ENCODE results near the gene TNKS1BP1.

TNKS1BP1 gene

DNA sequence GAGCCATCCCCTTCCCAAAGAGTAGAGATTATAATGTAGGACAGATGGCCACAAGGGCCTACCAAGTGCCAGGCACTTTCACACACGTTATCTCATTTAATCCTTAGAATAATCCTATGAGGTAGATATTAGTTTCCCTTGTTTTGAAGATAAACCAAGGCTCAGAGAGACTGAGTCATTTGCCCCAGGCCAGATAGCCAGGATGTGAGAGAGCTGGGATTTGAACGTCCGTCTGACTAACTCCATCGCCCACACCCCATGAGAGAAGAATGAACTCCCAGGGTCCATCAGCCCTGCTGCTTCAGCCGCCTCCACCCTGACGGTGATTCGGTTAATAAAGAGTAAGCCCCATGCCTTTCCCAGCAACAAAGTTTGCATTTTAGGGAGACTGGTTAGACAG, 45.5 kb upstream of the TNKS1BP1 start:
- no peaks in the 10 kb centered on the region for H3K79me2 ChIP-seq (ENCODE audit: insufficient read depth, low read length)
- H3K9ac ChIP-seq (ENCODE audit: low read depth, low read length): no peak overlapping the region
- no peak overlapping the region for H3K27ac ChIP-seq (ENCODE audit: low read length)
- H2AFZ ChIP-seq (ENCODE audit: low read depth, low read length): no peak overlapping the region
- H3K4me2 ChIP-seq (ENCODE audit: insufficient read depth, low read length): no peak overlapping the region
- no peaks in the 10 kb centered on the region for H3K27me3 ChIP-seq (ENCODE audit: insufficient read depth, low read length, poor library complexity)
- ATAC-seq (ENCODE audit: insufficient read depth, low read depth) (no peak), DNase-seq (no peak)
- no peaks in the 10 kb centered on the region for H3K9me3 ChIP-seq (ENCODE audit: insufficient read depth, low read length, severe bottlenecking)
- H4K20me1 ChIP-seq (ENCODE audit: insufficient read depth, low read length): no peaks in the 10 kb centered on the region
- no peaks in the 10 kb centered on the region for H3K36me3 ChIP-seq (ENCODE audit: insufficient read depth, low read length)
- no peak overlapping the region for H3K4me3 ChIP-seq (ENCODE audit: low read depth in 1 of 2, low read length in 2 of 2)
- H3K4me1 ChIP-seq (ENCODE audit: insufficient read depth, low read length): no peaks in the 10 kb centered on the region
- TF ChIP-seq, protein P1, sequence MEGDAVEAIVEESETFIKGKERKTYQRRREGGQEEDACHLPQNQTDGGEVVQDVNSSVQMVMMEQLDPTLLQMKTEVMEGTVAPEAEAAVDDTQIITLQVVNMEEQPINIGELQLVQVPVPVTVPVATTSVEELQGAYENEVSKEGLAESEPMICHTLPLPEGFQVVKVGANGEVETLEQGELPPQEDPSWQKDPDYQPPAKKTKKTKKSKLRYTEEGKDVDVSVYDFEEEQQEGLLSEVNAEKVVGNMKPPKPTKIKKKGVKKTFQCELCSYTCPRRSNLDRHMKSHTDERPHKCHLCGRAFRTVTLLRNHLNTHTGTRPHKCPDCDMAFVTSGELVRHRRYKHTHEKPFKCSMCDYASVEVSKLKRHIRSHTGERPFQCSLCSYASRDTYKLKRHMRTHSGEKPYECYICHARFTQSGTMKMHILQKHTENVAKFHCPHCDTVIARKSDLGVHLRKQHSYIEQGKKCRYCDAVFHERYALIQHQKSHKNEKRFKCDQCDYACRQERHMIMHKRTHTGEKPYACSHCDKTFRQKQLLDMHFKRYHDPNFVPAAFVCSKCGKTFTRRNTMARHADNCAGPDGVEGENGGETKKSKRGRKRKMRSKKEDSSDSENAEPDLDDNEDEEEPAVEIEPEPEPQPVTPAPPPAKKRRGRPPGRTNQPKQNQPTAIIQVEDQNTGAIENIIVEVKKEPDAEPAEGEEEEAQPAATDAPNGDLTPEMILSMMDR (IDR thresholded peaks at IDR 0.05; ENCODE audit: borderline replicate concordance, extremely low read depth, low read length, poor library complexity, severe bottlenecking): no peak
- no peak for TF ChIP-seq EZH2 (IDR thresholded peaks at IDR 0.05; ENCODE audit: borderline replicate concordance, low read depth, low read length, severe bottlenecking)

DNA sequence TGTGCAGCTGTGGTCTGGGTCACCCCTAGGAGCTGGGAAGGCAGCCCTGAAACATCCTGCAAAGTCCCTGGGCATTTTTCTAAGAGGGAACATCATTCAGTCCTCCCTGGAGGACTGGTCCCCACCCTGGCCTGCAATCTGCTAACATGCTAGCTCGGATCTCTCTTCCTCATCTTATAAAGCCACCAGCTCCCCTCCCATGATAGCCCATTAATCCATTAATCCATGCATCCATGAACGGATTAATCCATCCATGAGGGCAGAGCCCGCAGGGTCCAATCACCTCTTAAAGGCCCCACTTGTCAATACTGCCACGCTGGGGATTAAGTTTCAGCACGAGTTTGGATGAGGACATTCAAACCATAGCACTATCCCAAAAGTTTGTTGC, 44.1 kb upstream of the TNKS1BP1 start:
- no peak overlapping the region for H3K9ac ChIP-seq (ENCODE audit: low read depth, low read length)
- H3K9me3 ChIP-seq (ENCODE audit: insufficient read depth, low read length, severe bottlenecking): no peaks in the 10 kb centered on the region
- DNase-seq (no peak), ATAC-seq (ENCODE audit: insufficient read depth, low read depth) (no peak)
- no peaks in the 10 kb centered on the region for H3K79me2 ChIP-seq (ENCODE audit: insufficient read depth, low read length)
- no peak overlapping the region for H2AFZ ChIP-seq (ENCODE audit: low read depth, low read length)
- H3K4me1 ChIP-seq (ENCODE audit: insufficient read depth, low read length): no peaks in the 10 kb centered on the region
- TF ChIP-seq, protein P1 (IDR thresholded peaks at IDR 0.05; ENCODE audit: borderline replicate concordance, extremely low read depth, low read length, poor library complexity, severe bottlenecking): no peak
- no peak for TF ChIP-seq EZH2 (IDR thresholded peaks at IDR 0.05; ENCODE audit: borderline replicate concordance, low read depth, low read length, severe bottlenecking)
- no peaks in the 10 kb centered on the region for H3K27me3 ChIP-seq (ENCODE audit: insufficient read depth, low read length, poor library complexity)
- no peak overlapping the region for H3K27ac ChIP-seq (ENCODE audit: low read length)
- H3K4me2 ChIP-seq (ENCODE audit: insufficient read depth, low read length): no peak overlapping the region
- H3K36me3 ChIP-seq (ENCODE audit: insufficient read depth, low read length): no peaks in the 10 kb centered on the region
- no peak overlapping the region for H3K4me3 ChIP-seq (ENCODE audit: low read depth in 1 of 2, low read length in 2 of 2)
- H4K20me1 ChIP-seq (ENCODE audit: insufficient read depth, low read length): no peaks in the 10 kb centered on the region

DNA sequence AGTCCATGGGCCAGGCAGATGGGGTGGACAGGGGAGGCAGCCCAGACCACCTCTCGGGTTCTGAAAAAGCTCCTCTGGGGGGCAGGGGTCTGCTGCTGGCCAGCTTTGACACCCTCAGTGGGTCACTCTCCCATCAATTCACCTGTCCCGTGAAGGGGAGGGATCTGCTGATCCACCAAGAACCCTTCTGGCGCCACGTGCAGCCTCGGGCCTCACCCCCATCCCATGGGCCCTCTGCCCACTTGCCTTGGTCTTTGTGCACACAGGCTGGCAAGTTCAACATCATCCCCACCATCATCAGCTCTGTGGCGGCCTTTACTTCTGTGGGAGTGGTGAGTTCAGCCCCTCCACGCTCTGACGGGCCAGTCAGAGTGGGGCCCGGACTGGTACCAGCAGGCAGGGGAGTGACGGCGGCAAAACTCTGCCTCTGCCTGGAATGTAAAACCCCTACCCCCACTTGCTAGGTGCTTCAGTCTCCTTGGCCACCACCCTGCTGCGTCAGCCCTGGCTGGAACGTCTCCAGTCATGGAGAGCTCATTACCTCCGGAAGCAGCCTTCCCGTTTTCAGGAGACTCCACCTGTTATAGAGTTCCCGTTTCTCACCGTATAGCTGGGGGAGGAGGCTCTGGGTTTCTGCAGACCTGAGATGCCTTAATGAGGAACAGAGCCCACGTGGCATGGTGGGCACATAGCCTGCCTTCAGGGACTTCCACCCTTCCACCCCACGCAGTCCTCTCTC, 43.5 kb upstream of the TNKS1BP1 start:
- no peak overlapping the region for H3K27ac ChIP-seq (ENCODE audit: low read length)
- DNase-seq: no peak
- no peaks in the 10 kb centered on the region for H3K27me3 ChIP-seq (ENCODE audit: insufficient read depth, low read length, poor library complexity)
- no peaks in the 10 kb centered on the region for H3K9me3 ChIP-seq (ENCODE audit: insufficient read depth, low read length, severe bottlenecking)
- H3K4me3 ChIP-seq (ENCODE audit: low read depth in 1 of 2, low read length in 2 of 2): no peak overlapping the region
- no peak overlapping the region for H3K4me2 ChIP-seq (ENCODE audit: insufficient read depth, low read length)
- no peaks in the 10 kb centered on the region for H3K79me2 ChIP-seq (ENCODE audit: insufficient read depth, low read length)
- TF ChIP-seq, protein P1 (IDR thresholded peaks at IDR 0.05; ENCODE audit: borderline replicate concordance, extremely low read depth, low read length, poor library complexity, severe bottlenecking): no peak
- TF ChIP-seq EZH2 (IDR thresholded peaks at IDR 0.05; ENCODE audit: borderline replicate concordance, low read depth, low read length, severe bottlenecking): no peak
- no peak overlapping the region for H2AFZ ChIP-seq (ENCODE audit: low read depth, low read length)
- no peak for ATAC-seq (ENCODE audit: insufficient read depth, low read depth)
- no peak overlapping the region for H3K9ac ChIP-seq (ENCODE audit: low read depth, low read length)
- H3K36me3 ChIP-seq (ENCODE audit: insufficient read depth, low read length): no peaks in the 10 kb centered on the region
- H3K4me1 ChIP-seq (ENCODE audit: insufficient read depth, low read length): no peaks in the 10 kb centered on the region
- no peaks in the 10 kb centered on the region for H4K20me1 ChIP-seq (ENCODE audit: insufficient read depth, low read length)

Data from DND-41 (cell line).